Thyroid gland (tissue), 4 donors: Measurements from ENCODE around the gene TNFAIP8.

Experiments
- CTCF ChIP-seq, 6 experiments: fragments of 200-600 bp in 3 of 6; fragments of 450-650 bp in 3 of 6; sonication (generic) in 3 of 6; IDR thresholded peaks; one replicate each; pipeline ENCODE4 v1.5.1; 2016 to 2019; ENCODE audit warnings: antibody characterized with exemption in 6 of 6, mild to moderate bottlenecking in 2 of 6, inconsistent platforms in 1 of 6, moderate library complexity in 1 of 6
- POLR2A ChIP-seq, 2 donors: fragments of 450-650 bp; IDR thresholded peaks; one replicate each; pipeline ENCODE4 v1.6.1; 2017; ENCODE audit warnings: antibody characterized with exemption in 2 of 2, mild to moderate bottlenecking in 2 of 2, moderate library complexity in 1 of 2

- no peak for TF ChIP-seq POLR2A (IDR thresholded peaks at IDR 0.05)
- TF ChIP-seq CTCF (IDR thresholded peaks at IDR 0.05), result no peak
Observed at GRCh38 chr5:119357808-119358529, 2.1 kb downstream of the TNFAIP8 start.
